GM13977 (cell line): ENCODE data around the gene JAK2.

Experiments
- DNase-seq: peaks from one replicate; pipeline ENCODE4 v3.0.0; 2012; ENCODE audit warnings: low spot score
- in situ Hi-C: fragments of 300-500 bp; cut with MboI; formaldehyde crosslinking; loops from one replicate; pipeline ENCODE4 v1.12.0; 2022; ENCODE audit warnings: low sequenced_read_pairs, low pct_unique_long_range_greater_than_20kb, mixed read lengths, inconsistent platforms; ENCODE audit not compliant: unreplicated experiment
- TF ChIP-seq, protein P1 (sequence below): IDR thresholded peaks from 2 replicates; pipeline ENCODE4 v1.5.1; 2012; ENCODE audit warnings: mild to moderate bottlenecking, control low read depth; ENCODE audit not compliant: insufficient read depth; ENCODE audit errors: extremely low read depth, missing control alignments

The JAK2 gene

DNA sequence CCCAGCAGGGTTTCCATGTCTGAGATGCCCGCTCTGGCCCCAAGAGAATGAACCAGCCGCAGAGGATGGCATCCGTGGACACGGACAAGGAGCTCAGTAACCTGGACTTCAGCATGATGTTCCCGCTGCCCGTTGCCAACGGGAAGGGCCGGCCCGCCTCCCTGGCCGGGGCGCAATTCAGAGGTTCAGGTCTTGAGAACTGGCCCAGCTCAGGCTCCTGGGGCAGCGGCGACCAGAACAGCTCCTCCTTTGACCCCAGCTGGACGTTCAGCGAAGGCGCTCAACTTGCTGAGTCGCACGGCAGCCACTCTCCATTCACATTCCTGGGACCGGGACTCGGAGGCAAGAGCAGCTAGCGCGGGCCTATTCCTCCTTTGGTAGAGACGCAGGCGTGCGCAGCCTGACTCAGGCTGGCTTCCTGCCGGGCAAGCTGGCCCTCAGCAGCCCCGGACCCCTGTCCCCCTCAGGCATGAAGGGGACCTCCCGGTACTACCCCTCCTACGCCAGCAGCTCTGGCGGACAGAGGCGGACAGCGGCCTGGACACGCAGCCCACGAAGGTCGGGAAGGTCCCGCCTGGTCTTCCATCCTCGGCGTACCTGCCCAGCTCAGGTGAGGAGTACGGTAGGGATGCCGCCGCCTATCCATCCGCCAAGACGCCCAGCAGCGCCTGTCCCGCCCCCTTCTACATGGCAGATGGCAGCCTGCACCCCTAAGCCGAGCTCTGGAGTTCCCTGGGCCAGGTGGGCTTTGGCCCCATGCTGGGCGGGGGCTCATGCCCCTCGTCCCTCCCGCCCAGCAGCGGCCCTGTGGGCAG, 126.0 kb downstream of the JAK2 start:
- TF ChIP-seq, protein P1, sequence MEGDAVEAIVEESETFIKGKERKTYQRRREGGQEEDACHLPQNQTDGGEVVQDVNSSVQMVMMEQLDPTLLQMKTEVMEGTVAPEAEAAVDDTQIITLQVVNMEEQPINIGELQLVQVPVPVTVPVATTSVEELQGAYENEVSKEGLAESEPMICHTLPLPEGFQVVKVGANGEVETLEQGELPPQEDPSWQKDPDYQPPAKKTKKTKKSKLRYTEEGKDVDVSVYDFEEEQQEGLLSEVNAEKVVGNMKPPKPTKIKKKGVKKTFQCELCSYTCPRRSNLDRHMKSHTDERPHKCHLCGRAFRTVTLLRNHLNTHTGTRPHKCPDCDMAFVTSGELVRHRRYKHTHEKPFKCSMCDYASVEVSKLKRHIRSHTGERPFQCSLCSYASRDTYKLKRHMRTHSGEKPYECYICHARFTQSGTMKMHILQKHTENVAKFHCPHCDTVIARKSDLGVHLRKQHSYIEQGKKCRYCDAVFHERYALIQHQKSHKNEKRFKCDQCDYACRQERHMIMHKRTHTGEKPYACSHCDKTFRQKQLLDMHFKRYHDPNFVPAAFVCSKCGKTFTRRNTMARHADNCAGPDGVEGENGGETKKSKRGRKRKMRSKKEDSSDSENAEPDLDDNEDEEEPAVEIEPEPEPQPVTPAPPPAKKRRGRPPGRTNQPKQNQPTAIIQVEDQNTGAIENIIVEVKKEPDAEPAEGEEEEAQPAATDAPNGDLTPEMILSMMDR: no peak
- DNase-seq: no peak

DNA sequence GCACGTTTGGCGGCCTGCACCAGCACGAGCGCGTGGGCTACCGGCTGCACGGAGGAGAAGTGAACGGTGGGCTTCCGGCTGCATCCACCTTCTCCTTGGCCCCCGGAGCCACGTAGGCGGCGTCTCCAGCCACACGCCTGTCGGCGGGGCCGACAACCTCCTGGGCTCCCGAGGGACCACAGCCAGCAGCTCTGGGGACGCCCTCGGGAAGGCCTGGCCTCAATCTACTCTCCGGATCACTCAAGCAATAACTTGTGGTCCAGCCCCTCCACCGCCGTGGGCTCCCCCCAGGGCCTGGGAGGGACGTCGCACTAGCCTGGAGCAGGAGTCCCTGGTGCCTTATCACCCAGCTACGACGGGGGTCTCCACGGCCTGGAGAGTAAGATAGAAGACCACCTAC, 126.6 kb downstream of the JAK2 start:
- in situ Hi-C loops: no loop called here
- DNase-seq: no peak
- TF ChIP-seq, protein P1: no peak

More for the DNA sequence above, 126.0 kb downstream of the JAK2 start:
- in situ Hi-C loops: no loop called here

DNA sequence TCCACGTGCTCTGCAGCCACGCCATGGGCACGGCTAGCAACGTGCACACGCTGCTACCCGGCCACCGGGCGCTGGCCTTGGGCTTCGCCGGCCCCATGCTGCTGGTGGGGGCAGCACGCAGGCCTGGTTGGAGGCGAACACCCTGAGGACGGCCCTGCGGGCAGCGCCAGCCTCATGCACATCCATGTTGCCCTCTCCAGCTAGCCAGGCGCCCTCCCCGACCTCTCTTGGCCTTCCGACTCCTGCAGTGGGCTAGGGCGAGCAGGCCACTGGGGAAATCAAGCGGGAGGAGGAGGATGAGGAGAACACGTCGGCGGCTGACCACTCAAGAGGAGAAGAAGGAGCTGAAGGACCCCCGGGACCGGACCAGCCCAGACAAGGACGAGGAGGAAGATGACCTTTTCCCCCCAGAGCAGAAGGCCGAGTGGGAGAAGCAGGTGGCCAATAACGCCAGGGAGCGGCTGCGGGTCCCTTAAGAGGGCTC, 127.1 kb downstream of the JAK2 start:
- in situ Hi-C loops: no loop called here
- TF ChIP-seq, protein P1: no peak
- peak; percentile 16 for DNase-seq

DNA sequence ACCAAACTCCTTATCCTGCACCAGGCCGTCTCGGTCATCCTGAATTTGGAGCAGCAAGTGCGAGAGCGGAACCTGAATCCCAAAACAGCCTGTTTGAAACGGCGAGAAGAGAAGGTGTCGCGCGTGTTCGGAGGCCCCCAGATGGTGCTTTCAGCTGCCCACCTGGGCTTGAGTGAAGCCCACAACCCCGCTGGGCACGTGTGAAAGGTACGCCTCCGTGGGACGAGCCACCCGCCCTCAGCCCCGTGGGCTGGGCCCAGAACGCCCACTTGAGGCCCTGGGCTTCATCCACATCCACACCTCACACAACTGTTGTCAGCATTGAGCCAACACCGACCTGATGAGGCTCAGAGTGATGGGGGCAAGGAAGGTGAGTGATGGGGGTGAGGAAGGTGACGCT, 127.6 kb downstream of the JAK2 start:
- DNase-seq: no peak
- TF ChIP-seq, protein P1: no peak
- in situ Hi-C loops: no loop called here

DNA sequence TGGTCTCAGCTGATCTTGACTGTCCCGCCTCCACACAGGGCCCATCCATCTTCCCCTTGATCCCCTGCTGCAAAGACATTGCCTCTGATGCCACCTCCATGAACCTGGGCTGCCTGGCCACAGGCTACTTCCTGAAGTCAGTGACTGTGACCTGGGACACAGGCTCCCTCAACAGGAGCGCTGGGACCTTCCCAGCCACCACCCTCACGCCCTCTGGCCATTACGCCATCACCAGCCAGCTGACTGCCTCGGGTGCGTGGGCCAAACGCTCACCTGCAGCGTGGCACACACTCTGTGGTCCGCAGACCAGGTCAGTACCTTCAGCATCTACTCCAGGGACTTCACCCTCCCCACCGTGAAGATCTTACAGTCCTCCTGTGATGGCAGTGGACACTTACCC, 128.5 kb downstream of the JAK2 start:
- no peak for DNase-seq
- in situ Hi-C loops: no loop called here
- TF ChIP-seq, protein P1: no peak

DNA sequence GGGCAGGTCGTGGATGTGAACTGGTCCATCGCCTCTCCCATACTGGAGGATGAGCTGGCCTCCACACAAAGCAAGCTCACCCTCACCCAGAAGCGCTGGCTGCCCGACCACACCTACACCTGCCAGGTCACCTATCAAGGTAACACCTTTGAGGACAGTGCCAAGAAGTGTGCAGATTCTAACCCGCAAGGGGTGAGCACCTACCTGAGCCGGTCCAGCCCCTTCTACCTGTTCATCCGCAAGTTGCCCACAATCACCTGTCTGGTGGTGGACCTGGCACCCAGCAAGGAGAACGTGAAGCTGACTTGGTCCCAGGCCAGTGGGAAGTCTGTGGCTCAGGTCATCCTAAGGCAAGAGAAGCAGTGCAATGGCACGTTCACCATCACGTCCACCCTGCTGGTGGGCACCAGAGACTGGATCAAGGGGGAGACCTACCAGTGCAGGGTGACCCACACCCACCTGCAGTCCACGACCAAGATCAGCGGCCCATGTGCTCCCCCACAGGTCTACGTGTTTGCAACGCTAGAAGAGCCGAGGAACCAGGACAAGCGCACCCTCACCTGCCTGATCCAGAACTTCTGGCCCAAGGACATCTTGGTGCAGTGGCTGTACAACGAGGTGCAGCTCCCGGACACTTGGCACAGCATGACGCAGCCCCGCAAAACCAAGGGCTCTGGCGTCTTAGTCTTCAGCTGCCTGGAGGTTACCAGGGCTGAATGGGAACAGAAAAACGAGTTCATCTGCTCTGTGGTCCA, 129.1 kb downstream of the JAK2 start:
- no peak for DNase-seq
- TF ChIP-seq, protein P1: no peak
- in situ Hi-C loops: no loop called here
